ENCODE data around the gene SORCS2.

DNA sequence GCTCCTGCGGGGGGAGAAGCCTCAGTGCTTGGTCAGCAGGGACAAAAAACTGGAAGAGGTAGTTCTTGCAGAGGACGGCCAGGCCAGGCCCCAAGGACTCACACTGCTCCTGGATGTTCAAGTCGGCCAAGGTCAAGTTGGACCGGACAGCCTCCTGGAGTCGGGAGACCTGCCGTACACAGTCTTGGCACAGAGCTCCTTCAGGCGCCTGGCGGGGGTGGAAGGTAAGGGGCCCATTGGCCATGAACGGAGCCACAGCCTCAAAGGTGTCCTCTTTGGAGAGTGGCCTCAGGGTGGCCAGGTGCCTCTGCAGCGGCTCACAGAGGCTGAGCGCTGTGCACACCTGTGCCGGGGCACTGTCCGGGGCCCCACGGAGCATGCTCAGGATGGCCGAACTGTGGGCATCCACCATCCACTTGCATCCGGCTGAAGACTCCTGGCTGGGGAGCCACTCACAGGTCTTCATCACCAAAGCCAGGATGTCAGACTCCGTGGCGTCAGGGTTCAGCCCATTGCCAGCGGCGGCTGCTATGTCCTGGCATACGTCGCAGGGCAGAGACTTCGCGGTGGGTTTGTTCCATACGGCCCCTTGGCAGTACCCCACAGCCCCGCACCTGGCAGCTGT is 241.9 kb downstream of the SORCS2 start:
- no peak for TF ChIP-seq EZH2 (IDR thresholded peaks at IDR 0.05; ENCODE audit: borderline replicate concordance, insufficient read depth, low read depth, low read length, poor library complexity, severe bottlenecking)
- TF ChIP-seq, protein P1, sequence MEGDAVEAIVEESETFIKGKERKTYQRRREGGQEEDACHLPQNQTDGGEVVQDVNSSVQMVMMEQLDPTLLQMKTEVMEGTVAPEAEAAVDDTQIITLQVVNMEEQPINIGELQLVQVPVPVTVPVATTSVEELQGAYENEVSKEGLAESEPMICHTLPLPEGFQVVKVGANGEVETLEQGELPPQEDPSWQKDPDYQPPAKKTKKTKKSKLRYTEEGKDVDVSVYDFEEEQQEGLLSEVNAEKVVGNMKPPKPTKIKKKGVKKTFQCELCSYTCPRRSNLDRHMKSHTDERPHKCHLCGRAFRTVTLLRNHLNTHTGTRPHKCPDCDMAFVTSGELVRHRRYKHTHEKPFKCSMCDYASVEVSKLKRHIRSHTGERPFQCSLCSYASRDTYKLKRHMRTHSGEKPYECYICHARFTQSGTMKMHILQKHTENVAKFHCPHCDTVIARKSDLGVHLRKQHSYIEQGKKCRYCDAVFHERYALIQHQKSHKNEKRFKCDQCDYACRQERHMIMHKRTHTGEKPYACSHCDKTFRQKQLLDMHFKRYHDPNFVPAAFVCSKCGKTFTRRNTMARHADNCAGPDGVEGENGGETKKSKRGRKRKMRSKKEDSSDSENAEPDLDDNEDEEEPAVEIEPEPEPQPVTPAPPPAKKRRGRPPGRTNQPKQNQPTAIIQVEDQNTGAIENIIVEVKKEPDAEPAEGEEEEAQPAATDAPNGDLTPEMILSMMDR (IDR thresholded peaks at IDR 0.05) = no peak
